NCI-H69 (cell line): ENCODE data around the gene WDR83.
A peak's percentile ranks its signal among the peaks of the same experiment; 100 is the strongest.

Source experiments
- DNase-seq: peaks from one replicate; lab custom pipeline; 2025; lab: John Stamatoyannopoulos, UW

WDR83 gene

DNA sequence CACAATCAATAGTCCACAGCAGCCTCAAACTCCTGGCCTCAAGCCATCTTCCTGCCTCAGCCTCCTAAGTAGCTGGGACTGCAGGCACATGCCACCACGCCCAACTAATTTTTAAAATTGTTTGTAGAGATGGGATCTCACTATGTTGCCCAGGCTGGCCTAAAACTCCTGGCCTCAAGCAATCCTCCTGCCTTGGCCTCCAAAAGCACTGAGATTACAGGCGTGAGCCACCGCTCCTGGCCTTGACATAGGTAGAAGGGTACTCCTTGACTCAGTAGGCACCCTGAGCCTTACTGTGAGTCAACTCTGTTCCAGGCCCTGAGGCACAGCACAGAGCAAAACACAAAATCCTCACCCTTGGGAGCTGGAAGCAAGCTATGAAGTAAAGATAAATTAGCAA is 49.3 kb downstream of the WDR83 start:
- DNase-seq: no peak

- DNase-seq: no peak
These were observed 53.7 kb downstream of the WDR83 start for GRCh38 chr19:12720296-12720695.

DNA sequence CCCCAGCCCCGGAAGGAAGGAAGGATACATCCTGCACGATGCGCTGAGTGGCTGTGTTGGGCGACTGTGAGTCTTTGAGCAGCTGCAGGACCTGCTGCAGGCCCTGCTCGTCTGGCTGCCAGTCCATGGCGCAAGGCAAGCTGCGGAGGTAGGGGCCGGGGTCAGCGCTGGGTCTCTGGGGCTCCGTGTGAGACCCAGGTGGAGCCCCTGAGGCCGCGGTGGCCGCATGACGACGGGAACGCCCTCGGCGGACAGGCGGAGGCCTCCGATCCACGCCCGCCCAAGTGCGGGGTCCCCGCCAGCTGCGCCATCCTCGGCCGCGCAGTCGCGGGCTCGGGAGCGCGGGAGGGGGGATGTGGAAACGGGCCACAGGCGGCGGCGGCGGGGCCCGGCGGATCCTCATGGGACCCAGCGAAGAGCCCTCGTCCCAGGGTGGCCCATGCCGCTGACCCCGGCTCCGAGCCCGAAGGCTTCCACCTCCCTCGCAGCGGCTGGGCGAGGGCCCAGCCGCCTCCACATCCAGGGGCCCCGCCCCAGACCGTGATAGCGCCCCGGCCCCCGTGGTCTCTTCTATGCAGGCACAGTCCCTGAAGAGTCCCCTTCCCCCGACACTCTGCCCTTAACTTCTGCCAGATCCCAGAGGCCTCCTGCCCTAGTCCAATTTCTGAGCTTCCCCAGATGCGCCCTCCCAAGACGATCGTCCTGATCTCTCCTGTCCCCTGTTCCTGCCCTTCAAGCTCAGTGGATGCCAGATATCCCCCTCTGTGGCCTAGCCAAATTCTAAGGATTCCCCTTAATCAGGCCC is 54.4 kb downstream of the WDR83 start:
- no peak for DNase-seq

- DNase-seq: peak; percentile 77
These were observed 55.3 kb downstream of the WDR83 start for GRCh38 chr19:12721656-12722565.

GRCh38 chr19:12722566-12723380 is 56.2 kb downstream of the WDR83 start:
- peak; percentile 100 for DNase-seq

GRCh38 chr19:12723381-12723640 is 56.7 kb downstream of the WDR83 start:
- DNase-seq: peak; percentile 59

DNA sequence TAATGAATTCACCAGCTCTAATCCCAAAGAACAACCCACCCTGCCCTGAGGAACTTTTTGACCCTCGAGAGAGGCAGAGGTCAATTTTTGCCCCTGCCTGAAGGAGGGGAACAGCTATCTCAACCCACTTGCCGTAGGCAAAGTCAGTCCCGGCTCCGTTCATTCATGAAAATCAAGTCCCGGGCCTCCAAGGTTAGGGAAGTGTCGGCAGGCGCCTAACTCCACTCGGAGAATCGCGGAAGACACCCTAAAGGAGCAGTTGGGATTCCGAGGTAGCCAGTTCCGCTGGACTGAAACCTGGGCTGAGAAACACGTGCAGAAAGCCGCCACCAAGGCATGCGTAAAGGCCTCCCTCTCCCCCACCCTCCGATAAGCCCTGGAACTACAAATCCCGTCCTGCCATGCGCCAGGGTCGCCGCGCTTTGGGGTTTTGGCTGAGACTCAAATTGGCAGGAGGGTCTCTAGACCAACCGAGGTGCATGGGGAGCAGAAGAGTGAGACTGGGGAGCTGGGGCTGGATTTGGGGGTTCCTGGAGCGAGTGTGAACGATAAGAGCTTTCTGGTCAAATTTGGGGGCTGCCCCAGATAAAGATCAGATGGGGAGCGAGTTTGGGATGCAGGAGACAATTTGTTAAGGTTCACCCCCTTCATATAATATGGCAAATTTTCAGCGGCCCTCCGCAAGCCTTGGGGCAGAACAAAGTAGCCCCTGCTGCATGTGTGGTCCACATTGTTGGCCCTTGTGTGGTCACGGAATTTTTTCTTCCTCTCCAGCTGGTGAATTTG is 57.2 kb downstream of the WDR83 start, which contains the start of gene TNPO2:
TNPO2 (minus strand) TSS at position 292 of the 786 bp plus-strand sequence. CDS start 2,955 bp downstream, outside the sequence.
- DNase-seq: peak; percentile 93
